ENCODE measurements around the gene HLA-DRB5.

The HLA-DRB5 gene

GRCh38 chr6:32484614-32484998 is 45.5 kb downstream of the HLA-DRB5 start:
- TF ChIP-seq TCF12 (IDR thresholded peaks at IDR 0.05; ENCODE audit: low read depth): no peak
- TF ChIP-seq EGR1 (IDR thresholded peaks at IDR 0.05): no peak
- TF ChIP-seq FOXM1 (IDR thresholded peaks at IDR 0.05; ENCODE audit: borderline replicate concordance, low read depth): no peak
- TF ChIP-seq MAX (IDR thresholded peaks at IDR 0.05): no peak
- TF ChIP-seq NFIC (IDR thresholded peaks at IDR 0.05): no peak
- no peak for TF ChIP-seq REST (IDR thresholded peaks at IDR 0.05; ENCODE audit: low read depth)
- no peak for TF ChIP-seq CREB1 (IDR thresholded peaks at IDR 0.05; ENCODE audit: low read depth)
- no peak for TF ChIP-seq CEBPB (IDR thresholded peaks at IDR 0.05)
- no peak for TF ChIP-seq USF1 (IDR thresholded peaks at IDR 0.05)
- TF ChIP-seq RAD21 (IDR thresholded peaks at IDR 0.05; ENCODE audit: low read depth): no peak

- TF ChIP-seq TAF1 (IDR thresholded peaks at IDR 0.05; ENCODE audit: low read depth) (no peak), TEAD4 (IDR thresholded peaks at IDR 0.05) (no peak), YY1 (IDR thresholded peaks at IDR 0.05; ENCODE audit: low read depth) (no peak), FOXM1 (IDR thresholded peaks at IDR 0.05; ENCODE audit: borderline replicate concordance, low read depth) (no peak), RAD21 (IDR thresholded peaks at IDR 0.05; ENCODE audit: low read depth) (no peak), MAX (IDR thresholded peaks at IDR 0.05) (no peak), TCF12 (IDR thresholded peaks at IDR 0.05; ENCODE audit: low read depth) (no peak), CEBPB (IDR thresholded peaks at IDR 0.05) (no peak), REST (IDR thresholded peaks at IDR 0.05; ENCODE audit: low read depth) (no peak)
These were observed 46.0 kb downstream of the HLA-DRB5 start for GRCh38 chr6:32483968-32484613.

- TF ChIP-seq CEBPB (IDR thresholded peaks at IDR 0.05) (no peak), MAX (IDR thresholded peaks at IDR 0.05) (no peak), RAD21 (IDR thresholded peaks at IDR 0.05; ENCODE audit: low read depth) (no peak), YY1 (IDR thresholded peaks at IDR 0.05; ENCODE audit: low read depth) (no peak), TAF1 (IDR thresholded peaks at IDR 0.05; ENCODE audit: low read depth) (no peak), TCF12 (IDR thresholded peaks at IDR 0.05; ENCODE audit: low read depth) (no peak)
These were observed 54.5 kb downstream of the HLA-DRB5 start for GRCh38 chr6:32475392-32476206.

GRCh38 chr6:32472781-32473375 is 57.2 kb downstream of the HLA-DRB5 start:
- TF ChIP-seq ZBTB7A (IDR thresholded peaks at IDR 0.05; ENCODE audit: low read depth) (no peak), MAX (IDR thresholded peaks at IDR 0.05) (no peak), REST (IDR thresholded peaks at IDR 0.05; ENCODE audit: low read depth) (no peak), EP300 (IDR thresholded peaks at IDR 0.05; ENCODE audit: borderline replicate concordance) (no peak), TCF12 (IDR thresholded peaks at IDR 0.05; ENCODE audit: low read depth) (no peak), TEAD4 (IDR thresholded peaks at IDR 0.05) (no peak), CREB1 (IDR thresholded peaks at IDR 0.05; ENCODE audit: low read depth) (no peak), USF1 (IDR thresholded peaks at IDR 0.05) (no peak), YY1 (IDR thresholded peaks at IDR 0.05; ENCODE audit: low read depth) (no peak), CEBPB (IDR thresholded peaks at IDR 0.05) (no peak), FOXM1 (IDR thresholded peaks at IDR 0.05; ENCODE audit: borderline replicate concordance, low read depth) (no peak), RAD21 (IDR thresholded peaks at IDR 0.05; ENCODE audit: low read depth) (no peak)

Data from Ishikawa (cell line).